Measurements from ENCODE around the gene PTGIS.

Gene PTGIS

GRCh38 chr20:49480236-49480635 is 87.7 kb downstream of the PTGIS start:
- no peak for FAIRE-seq
- no peak for DNase-seq (ENCODE audit: extremely low spot score, insufficient read length, low read depth)

GRCh38 chr20:49479785-49480184 is 88.2 kb downstream of the PTGIS start:
- no peak for DNase-seq (ENCODE audit: extremely low spot score, insufficient read length, low read depth)
- FAIRE-seq = no peak

GRCh38 chr20:49478754-49479689 is 88.9 kb downstream of the PTGIS start:
- FAIRE-seq = no peak
- no peak for DNase-seq (ENCODE audit: extremely low spot score, insufficient read length, low read depth)

- DNase-seq (ENCODE audit: extremely low spot score, insufficient read length, low read depth) (no peak), FAIRE-seq (no peak)
Measured at GRCh38 chr20:49478266-49478665, 89.7 kb downstream of the PTGIS start.

DNA sequence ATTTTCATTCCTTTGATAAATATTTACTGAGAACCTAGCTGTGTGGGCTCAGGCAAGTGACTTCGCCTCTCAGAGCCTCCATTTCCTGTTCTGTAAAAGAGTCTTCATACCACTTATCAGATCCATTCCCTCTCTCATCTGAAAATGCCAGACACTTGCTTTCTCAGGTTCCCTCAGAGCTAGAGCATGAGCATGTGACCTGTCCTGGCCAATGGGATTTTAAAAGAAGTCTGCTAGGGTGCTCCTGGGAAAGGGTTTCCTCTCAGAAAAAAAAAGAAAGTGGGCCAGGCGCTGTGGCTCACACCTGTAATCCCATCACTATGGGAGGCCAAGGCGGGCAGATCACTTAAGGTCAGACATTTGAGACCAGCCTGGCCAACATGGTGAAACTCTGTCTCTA is 90.7 kb downstream of the PTGIS start:
- DNase-seq (ENCODE audit: extremely low spot score, insufficient read length, low read depth) = no peak
- no peak for FAIRE-seq

DNA sequence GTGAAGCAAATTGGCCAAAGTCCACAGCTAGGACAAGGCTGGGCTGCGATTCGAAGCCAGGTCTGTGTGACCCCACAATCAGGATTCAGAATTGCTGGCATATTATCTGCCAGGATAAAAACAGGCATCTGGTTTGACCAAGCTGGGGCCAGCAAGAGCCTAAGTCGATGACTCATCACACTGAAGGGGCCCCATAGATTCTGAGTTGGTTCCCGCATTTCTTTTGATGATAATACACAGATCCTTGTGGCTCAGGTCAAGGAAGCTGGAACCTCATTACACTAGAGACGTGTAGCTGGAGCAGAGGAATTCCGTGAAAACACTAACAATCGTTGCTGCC is 92.0 kb downstream of the PTGIS start:
- DNase-seq (ENCODE audit: extremely low spot score, insufficient read length, low read depth) (no peak), FAIRE-seq (no peak)

DNA sequence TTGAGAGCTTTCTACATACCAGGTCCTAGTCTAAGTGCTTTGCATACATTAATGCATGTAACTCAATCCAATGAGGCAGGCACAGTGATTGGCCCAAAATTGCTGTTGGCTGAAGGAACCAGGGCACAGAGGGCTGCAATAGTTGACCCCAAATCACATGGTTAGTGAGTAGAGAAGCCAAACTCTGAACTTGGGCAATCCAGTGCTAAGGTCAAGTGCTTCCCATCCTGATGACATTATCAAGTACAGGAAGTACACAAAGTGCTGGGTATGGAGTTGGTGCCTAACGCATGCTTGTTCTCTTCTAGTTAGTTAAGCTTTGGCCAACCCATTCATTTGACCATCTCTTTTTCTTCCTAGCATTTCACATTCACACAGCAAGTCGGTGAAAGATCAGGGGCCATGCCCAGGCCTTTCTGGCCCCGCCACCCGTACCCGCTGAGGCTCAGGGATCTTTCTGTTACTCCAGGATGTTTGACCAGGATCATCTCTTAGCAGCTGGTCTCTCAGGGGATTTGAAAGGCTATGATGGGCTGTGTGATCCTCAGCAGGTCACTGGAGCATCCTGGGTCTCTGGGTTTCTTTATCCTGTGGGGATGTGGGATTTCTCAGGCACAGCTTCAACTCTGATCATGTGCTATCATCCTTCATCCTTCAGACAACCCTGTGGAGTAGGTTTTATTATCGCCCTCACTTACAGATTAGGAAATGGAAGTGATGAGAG is 92.5 kb downstream of the PTGIS start:
- DNase-seq (ENCODE audit: extremely low spot score, insufficient read length, low read depth) = no peak
- FAIRE-seq = no peak

GRCh38 chr20:49471397-49471796 is 96.5 kb downstream of the PTGIS start:
- DNase-seq (ENCODE audit: extremely low spot score, insufficient read length, low read depth) (no peak), FAIRE-seq (no peak)

DNA sequence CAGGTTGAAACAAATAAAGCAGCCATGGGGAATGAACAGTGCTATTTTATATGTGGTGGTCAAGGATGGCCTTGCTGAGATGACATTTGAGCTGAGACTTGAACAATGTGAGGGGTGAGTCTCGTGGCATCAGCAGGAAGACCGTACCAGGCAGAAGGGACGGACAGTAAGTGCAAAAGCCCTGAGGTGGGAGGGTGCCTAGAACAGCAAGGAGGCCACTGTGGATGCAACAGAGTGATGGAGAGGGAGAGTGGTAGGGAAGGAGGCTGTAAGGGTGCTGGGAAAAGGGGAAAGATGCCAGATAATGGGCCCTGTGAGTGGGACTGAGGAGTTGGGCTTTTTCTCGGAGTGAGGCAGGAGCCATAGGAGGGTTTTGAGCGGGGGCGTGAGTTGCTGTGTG is 97.0 kb downstream of the PTGIS start:
- DNase-seq (ENCODE audit: extremely low spot score, insufficient read length, low read depth) (no peak), FAIRE-seq (no peak)

- FAIRE-seq = no peak
- no peak for DNase-seq (ENCODE audit: extremely low spot score, insufficient read length, low read depth)
Measured at GRCh38 chr20:49469060-49469459, 98.9 kb downstream of the PTGIS start.

GRCh38 chr20:49468412-49468811 is 99.5 kb downstream of the PTGIS start:
- no peak for FAIRE-seq
- DNase-seq (ENCODE audit: extremely low spot score, insufficient read length, low read depth) = no peak

GRCh38 chr20:49466114-49466912 is 101.6 kb downstream of the PTGIS start:
- no peak for FAIRE-seq
- DNase-seq (ENCODE audit: extremely low spot score, insufficient read length, low read depth) = no peak

- FAIRE-seq (no peak), DNase-seq (ENCODE audit: extremely low spot score, insufficient read length, low read depth) (no peak)
Measured at GRCh38 chr20:49464556-49464955, 103.4 kb downstream of the PTGIS start.

DNA sequence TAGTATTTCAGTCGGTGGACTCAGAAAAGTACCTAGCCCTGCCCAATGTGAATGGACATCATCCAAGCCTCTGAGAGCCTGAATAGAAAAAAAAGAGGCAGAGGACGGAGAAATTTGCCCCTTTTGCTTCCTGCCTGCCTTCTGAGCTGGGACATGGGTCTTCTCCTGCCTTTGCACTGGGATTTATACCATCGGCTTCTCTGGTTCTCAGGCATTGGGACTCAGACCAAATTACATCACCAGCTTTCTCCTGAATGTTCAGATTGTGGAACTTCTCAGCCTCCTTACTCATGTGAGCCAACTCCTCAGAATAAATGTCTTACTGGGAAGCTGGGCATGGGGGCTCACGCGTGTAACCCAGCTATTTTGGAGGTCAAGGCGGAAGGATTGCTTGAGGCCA is 105.3 kb downstream of the PTGIS start:
- FAIRE-seq (no peak), DNase-seq (ENCODE audit: extremely low spot score, insufficient read length, low read depth) (no peak)

DNA sequence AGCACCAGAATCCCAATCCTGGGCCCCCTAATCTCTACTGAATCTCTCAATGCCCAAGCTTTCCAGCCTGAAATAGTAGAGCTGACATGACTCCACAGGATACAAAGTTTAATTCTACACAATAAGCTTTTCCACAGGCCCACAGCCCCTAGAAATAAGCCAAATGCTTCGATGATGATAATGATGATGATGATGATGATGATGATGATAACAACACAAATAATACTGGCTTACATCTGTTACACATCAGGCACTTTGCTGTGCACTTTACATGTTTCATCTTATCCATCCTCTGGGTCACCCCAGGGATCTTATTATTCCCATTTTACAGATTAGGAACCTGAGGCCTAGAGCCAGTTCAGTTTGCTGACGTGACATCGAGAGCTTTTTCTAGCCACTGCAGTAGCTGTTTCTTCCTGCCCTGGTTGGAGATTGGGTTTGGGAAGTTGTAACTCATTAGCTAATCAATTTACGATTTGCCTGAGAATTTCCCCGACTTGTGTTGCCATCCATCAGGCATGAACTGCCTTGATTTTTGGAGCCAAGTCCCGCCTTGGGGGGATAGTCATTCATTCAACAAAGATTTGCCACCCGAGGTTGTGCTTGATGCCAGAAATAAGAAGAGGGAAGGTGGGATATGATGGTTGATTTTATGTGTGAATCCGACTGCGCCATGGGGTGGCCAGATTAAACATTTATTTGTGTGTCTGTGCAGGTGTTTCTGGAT is 105.9 kb downstream of the PTGIS start:
- FAIRE-seq (no peak), DNase-seq (ENCODE audit: extremely low spot score, insufficient read length, low read depth) (no peak)

GRCh38 chr20:49460916-49461315 is 107.0 kb downstream of the PTGIS start:
- no peak for DNase-seq (ENCODE audit: extremely low spot score, insufficient read length, low read depth)

DNA sequence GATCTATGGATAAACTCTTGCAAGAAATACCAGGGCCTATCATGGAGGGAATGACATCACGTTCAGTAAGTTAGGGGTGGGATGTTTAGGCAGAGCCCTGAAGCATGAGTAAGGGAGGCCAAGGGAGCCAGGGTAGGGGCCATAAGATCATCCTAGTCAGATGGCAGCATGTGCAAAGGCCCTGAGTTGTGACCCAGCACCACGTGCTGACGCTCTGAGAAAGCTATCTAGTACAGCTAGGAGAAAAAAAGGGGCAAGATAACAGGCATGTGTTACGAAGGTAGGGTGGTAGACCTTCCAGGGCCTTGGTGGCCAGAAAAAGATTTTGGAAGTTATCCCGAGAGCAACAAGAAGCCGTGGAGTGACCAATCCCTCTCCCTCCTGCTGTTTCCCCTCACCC is 107.8 kb downstream of the PTGIS start:
- no peak for DNase-seq (ENCODE audit: extremely low spot score, insufficient read length, low read depth)
- no peak for FAIRE-seq

More at GRCh38 chr20:49460916-49461315, 107.0 kb downstream of the PTGIS start:
- no peak for FAIRE-seq

GRCh38 chr20:49459684-49460083 is 108.3 kb downstream of the PTGIS start:
- DNase-seq (ENCODE audit: extremely low spot score, insufficient read length, low read depth) = no peak
- no peak for FAIRE-seq

DNA sequence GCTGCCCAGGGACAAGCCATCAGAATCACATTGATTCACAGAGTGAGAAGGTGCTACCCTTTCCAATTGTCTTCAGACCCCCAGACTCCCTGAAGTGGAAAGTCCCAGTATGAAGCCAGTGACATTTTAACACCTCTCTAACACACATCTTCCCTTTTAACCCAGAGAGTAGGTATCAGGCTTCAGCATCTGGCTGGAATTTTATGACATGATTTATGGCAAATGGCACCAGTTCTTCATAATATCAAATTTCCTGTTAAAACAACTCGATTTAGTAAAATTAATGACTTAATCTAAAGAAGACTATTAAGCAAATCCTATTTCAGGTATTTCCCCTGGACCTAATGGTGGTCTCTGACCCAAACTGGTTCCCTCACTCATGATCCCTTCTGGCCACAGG is 110.5 kb downstream of the PTGIS start:
- FAIRE-seq (no peak), DNase-seq (ENCODE audit: extremely low spot score, insufficient read length, low read depth) (no peak)

DNA sequence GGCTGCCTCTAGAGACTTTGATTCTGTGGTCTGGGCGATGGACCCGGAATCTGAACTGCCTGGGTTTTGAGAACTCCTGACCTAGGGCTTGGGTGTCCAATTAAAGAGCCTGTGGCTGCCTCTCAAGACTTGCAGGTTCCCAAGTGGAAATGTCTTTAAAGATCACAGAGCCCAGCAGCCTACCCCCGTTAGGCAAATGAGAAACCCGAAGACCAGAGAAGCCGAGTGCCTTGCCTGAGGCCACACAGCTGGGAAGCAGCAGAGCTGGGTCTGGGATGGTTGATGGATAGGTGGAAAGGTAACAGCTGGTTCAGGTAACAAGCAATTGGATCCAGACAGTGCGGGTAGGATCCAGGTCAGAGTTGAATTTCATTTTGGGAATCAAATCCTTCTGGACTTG is 111.3 kb downstream of the PTGIS start:
- FAIRE-seq = no peak
- DNase-seq (ENCODE audit: extremely low spot score, insufficient read length, low read depth) = no peak

All from GM18507 (cell line).